ENCODE data around the gene OR6P1.

OR6P1 gene, protein sequence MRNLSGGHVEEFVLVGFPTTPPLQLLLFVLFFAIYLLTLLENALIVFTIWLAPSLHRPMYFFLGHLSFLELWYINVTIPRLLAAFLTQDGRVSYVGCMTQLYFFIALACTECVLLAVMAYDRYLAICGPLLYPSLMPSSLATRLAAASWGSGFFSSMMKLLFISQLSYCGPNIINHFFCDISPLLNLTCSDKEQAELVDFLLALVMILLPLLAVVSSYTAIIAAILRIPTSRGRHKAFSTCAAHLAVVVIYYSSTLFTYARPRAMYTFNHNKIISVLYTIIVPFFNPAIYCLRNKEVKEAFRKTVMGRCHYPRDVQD

DNA sequence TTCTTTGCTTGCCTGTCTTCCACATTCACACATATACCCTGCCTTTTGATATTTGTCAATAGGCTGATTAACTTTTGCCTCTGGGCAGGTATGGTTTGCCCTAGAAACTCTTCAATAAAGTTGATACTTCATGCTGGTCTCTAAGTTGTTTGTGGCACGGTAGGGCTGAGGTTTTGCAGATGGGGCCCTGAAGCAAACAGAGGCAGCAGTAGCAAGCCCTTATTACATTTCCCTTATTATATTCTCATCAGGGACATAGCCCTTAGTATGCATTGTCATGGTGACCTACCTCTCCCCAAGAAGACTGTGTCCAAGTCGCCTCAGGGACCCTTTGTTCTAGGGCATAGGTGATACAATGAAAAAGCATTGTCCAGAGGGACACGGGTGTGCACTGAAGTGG is at the start of gene OR6P1:
OR6P1 (minus strand) TSS at position 101 of the 400 bp plus-strand sequence. CDS start 6,976 bp downstream, outside the sequence.
- no peak for DNase-seq

DNA sequence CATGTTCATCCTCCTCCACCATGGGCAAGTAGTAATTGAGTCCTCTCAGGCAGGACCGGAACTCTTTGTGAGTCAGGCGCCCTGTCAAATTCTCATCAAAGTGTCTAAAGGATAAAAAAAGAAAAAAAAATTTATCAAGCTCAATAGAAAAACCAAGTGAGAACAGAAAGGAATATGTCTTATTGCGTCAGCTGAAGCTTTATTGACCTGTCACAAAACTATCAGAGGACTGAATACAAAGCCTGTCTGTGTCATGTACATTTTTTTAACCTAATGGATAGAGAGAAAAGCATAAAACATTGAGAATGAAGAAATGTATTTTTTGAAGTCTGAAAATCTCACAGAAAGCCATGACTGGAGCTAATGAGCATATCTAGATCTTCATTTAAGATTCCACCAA is 43.4 kb upstream of the OR6P1 start:
- DNase-seq, result no peak

DNA sequence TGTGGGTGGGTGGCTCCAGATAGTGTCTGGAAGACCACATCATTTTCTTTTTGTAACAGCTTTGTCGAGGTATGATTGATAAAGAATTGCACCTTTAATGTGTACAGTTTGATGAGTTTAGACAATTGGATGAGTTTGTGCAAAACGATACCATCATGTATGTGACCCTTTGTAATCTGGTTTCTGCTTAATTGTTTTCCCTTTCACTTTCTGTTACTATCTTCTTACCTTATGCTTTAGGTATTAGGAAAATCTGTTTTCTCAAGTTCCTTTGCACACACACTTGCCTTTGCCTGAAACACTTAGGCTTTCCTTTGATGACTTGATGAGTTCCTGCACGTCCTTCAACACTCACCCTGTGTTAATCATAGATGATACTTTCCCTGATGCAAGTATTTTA is 41.5 kb upstream of the OR6P1 start:
- DNase-seq, result no peak

DNA sequence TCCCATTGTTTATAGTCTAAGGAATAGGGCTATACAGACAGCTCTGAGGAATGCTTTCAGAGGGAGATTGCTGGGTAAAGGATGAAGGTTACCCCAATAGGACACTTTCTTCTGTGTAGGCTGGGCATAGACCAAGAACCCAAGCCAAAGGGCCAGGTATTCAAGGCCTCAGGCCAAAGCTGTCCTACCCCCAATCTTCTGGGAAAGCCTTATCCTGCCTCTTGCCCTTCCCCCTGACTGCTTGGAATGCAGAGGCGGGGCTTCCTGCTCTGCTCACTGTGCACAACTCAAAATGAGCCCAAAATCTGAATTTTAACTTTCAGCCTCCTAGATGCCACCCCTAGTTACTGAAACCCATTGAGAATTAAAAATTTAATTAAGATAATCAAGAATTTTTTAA is 36.9 kb upstream of the OR6P1 start:
- DNase-seq, result no peak

DNA sequence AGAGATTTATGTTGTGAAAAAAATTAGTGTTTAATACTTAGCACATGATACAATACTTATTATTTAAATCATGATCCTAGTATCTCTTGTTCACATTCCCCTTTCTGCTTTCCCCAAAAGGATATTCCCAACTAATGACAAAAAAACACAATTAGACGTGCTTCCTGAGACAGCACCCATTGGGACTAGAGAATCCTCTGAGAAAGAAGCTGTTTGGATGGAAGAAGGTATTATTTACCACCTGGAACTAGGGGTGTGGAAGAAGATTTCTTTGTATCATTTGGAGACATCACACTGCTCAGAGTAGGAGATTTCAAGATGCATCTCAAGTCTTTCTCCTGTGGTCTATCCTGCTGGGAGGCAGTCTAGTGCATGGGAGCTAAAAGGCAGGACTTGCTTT is 34.6 kb upstream of the OR6P1 start, which contains the start of gene OR10Z1:
OR10Z1 (plus strand) TSS at position 301 of the 400 bp plus-strand sequence. CDS start 1,171 bp downstream, outside the sequence.
- DNase-seq, result no peak

DNA sequence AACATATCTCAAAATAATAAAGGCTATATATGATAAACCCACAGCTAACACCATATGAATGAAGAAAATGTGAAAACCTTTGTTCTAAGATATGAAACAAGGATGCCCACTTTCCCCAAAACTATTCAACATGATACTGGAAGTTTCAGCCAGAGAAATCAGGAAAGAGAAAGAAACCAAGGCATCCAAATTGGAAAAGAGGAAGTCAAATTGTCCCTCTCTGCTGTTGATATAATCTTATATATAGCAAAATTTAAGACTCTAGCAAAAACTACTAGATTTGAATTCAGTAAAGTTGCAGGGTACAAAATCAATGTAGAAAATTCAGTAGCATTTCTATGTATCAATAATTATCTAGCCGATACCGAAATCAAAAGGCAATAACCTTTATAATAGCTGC is 30.4 kb upstream of the OR6P1 start:
- DNase-seq, result no peak

DNA sequence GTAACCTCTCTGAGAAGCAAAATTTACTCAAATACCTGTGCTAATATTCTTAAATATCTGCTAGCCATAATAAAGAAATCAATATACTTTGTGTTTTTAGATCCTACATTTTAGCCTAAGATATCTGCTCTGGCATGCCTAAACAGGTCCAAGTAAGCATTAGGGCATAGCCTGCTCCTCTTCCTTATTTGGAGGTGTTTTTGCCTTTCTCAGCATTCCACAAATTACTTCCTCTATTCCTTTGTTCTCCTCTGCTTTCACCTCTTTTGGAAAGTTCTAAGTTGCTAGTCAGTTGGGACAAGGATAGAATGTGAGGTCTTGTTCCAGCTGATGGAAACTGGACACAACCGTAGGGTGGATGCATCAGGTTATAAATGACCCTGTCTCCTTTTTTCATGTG is 16.6 kb upstream of the OR6P1 start:
- no peak for DNase-seq

DNA sequence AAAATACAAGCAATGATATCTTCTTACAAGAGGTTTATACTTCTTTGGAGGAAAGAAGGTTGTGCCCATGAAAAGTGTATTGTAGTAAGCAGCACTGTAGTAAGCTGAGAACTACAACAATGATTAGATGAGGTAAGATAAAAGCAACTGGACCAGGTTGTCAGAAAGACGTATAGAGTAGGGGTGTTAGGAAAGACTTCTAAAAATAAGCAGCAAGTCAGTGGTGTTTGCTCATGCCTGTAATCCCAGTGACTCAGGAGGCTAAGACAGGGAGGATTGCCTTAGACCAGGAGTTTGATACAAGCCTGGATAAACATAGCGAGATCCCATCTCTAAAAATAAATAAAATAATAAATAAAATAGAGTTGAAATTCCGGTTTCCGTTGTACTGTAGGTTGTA is 13.6 kb upstream of the OR6P1 start:
- no peak for DNase-seq

DNA sequence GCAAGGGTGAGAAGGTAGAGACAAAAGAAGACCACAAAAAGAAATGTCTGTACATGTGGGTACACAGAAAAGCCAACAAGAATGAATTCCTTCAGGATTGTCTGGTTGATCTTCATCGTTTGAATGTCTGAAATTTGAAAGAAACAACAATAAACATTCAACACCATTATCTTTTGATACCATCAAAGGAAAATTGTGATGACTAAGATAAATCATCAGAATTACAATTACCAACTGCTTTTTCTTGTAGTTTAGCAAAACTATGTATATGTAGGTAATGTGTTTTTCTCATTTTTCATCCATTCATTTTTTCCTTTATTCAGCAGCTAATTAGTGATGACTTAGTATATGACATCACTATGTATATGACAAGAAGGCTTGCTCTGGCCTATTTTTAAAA is 9.4 kb upstream of the OR6P1 start, which contains the start of gene OR10X1:
OR10X1 (minus strand) TSS at position 167 of the 400 bp plus-strand sequence; CDS start at position 167, 0 bp downstream.
- no peak for DNase-seq

DNA sequence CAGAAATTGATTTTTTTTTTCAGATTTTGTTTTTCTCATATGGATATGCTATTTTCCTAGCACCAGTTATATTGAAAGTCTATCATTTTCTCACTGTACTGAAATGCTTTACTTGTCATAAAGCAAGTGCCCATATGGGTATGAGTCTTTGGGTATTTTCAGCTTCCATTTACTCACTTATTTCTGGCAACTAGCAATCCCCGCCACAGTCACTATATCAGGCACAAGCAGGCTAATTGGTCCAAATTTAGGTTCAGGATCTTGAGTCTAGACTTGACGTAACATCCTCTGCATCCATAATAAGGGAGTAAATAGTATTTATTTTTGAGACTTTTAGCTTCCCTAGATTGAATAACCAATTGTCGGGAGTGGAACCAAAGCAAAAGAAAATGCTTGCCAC is 7.2 kb upstream of the OR6P1 start:
- no peak for DNase-seq

DNA sequence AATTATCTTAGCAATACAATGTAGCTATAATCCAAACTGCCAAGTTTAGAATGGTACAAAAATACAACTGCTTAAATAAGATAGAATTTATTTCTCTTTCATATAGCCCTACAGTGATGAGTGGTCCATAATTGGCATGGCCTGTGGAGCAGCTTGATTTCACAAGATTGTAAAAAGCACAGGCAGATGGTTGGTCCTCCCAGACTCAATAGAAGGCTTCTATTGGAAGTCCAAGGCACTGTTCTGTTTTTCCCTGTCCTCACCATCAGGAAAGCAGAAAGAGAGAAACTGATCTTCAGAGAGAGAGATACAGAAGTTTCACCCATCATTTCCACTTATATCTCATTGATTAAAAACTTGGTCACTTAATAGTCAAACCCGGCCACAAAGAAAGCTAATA is 1.8 kb upstream of the OR6P1 start:
- DNase-seq, result no peak

DNA sequence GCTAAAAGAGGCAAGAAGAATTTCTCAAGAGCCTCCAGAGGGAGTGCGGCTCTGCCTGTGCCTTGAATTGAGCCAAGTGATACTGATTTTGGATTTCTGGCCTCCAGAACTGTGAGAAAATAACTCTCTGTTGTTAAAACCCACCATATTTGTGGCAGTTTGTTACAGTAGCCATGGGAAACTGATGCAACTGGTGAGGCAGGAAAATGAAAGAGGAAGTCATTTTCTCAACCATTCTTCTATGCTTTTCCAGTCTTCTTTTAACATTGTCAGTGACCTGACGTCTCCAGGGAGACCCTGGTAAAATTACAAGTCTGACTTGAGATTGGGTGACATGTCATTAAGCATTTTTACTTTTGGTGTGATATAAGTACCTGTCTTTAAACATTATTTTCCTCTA is 5.8 kb downstream of the OR6P1 start:
- DNase-seq, result no peak

DNA sequence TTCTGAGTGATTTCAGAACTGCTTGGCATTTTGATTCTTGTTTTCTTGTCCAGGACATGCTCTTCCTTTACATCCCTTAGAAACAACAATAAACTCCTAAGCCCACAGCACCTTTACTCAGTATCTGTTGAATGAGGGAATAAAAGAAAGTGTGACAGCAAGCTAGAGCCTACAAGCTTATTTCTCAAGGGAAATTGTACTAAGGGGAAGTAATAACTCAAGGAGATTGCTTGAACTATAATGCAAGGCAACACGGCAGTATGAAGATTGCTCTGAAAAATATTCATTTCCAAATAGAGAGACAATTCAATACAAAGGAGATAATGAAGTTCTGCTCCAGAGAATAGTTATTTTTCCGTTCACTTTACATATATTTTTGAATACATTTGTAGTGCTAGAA is 6.5 kb downstream of the OR6P1 start:
- DNase-seq, result no peak

DNA sequence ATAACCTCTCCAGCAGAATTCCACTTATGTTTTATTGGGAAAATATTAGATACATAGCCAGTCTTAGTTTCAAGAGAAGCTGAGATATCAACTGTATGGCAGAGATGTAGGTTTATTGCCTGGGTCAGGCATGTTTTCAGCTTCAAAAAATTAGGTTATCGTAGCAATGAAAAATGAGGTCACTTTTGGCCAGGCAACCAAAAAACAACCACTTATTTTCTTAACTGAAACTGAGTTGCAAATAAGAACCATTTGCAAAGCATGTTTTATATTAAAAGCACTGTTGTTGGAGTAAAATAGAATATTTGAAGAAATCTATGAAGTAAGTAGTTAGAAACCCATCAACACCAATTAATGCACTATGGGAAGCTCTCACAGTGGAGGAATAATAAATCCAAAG is 10.7 kb downstream of the OR6P1 start:
- DNase-seq, result no peak

DNA sequence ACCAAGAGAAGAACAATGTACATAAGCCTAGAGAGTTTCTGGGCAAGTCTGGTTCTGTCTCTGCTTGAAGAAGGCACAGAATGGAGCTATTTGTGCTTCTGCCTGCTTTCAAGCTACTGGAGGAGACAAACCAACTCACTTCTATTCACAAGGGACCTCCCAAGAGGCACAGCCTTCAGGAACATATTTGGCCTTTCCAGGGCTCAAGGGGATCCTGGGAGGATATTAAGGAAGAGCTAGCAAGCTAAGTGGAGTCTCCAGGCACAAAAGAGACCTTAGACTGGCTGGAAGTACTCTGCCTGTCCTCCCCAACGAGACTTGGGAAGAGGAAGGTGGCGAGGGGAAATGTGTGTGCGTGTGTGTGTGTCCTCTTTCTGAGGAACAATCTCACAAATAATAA is 16.0 kb downstream of the OR6P1 start, which contains the start of gene OR6Y1:
OR6Y1 (minus strand) TSS at position 54 of the 400 bp plus-strand sequence. CDS start 6,300 bp downstream, outside the sequence.
- no peak for DNase-seq

DNA sequence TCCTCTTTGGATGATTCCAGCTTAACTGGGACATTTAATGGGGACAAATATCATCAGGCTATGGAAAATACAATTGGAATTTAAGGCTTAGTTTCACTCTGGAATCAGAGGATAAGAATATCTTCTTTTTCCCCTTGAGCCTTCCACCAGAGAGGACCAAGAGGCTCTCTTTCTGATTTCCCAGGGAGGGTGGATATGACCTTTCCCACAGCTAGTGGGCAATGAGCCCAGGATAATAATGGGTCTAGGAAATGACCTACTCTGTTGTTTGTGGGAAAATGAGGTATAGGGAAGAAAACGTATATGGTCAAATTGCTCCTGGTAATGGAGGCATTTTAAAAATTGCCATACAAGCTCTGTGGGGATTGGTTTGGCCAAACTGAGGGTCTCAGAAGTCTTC is 18.1 kb downstream of the OR6P1 start:
- no peak for DNase-seq

DNA sequence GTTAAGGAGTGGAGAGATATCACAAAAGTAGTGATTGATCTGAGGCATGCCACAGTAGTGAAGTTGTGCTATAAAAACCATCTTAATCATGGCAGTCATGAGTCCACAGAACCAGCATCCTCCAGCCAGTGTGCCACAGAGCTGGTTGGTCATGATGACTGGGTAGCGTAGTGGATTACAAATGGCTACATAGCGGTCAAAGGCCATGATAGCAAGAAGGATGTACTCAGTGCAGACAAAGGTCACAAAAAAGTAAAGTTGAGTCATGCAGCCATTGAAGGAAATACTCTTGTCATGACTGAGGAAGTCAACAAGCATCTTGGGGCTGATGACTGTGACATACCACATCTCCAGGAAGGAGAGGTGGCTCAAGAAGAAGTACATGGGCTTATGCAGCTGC is 22.8 kb downstream of the OR6P1 start:
- no peak for DNase-seq

DNA sequence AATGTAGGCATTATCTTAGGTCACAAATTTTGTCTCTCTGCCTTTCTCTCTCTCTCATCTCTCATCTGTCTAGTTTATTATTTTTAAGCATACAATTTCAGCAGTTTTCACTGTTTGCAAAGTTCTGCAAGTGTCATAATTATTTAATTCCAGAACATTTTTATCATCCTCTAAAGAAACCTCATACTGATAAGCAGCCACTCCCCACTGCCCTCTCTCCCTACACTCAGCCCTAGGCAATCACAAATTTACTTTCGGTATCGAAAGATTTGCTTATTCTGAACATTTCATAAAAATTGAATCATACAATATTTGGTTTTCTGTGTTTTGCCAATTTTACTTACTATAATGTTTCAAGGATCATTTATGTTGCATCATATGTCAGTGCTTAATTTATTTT is 32.8 kb downstream of the OR6P1 start:
- no peak for DNase-seq

DNA sequence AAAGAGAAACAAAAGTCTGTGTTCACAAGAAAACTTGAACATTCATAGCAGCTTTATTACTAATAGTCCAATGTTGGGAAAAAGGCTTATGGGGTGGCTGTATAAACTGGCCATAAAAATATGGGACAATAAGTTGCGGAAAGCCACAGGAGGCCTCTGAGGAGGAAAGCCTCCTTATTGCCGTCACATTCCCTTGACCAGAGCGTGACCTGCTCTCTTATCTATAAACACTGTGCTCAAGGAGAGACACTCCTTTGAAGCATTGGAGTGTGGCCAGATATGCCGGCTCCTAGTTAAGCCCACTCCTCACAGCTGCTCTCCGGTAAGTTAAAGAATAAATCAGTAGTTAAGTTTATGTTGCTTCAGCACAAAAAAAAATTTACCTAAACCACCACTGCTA is 35.9 kb downstream of the OR6P1 start:
- DNase-seq, result no peak

DNA sequence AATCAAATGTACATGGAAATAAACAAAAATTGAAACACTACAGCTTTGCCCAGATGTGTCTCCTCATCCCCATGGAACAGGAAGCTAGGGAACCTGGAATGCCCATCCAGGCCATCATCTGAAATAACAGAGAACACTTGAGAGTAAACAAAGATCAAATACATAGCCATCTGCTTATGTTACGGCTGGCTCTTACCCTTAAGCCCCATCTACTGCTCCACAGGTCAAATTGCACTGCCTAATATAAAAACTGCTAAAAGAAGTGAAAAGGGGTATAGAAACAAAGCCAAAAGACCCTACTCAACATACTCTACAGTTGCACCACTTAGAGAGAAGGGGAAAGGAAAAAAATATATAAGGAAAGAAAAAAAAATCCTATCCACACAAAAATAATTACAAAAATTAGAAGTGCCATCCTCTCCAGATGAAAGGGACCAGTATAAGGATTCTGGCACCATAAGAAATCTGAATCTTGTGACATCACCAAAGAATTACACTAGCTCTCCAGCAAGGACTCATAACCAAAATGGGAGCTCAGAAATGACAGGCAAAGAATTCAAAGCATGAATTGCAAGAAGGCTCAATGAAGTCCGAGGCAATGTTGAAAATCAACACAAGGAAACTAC is 43.1 kb downstream of the OR6P1 start:
- peak in 1 of 6 experiments; percentile 8 for DNase-seq

DNA sequence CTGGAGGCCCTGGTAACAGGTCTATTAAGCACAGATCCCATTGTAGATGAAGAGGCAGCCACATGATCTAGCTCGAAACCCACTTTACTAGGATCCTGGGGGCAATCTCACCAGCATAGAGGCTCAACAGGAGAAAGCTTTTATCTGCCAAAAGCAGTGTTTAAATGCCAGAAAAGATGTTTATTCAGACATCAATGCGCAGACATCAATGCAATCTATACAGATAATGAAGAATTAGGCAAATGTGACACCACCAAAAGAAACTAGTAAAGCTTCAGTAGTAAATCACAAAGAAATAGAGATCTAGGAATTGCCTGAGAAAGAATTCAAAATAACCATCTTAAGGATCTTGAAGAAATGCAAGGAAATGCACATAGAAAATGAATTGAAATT is 48.7 kb downstream of the OR6P1 start:
- DNase-seq, result no peak

DNA sequence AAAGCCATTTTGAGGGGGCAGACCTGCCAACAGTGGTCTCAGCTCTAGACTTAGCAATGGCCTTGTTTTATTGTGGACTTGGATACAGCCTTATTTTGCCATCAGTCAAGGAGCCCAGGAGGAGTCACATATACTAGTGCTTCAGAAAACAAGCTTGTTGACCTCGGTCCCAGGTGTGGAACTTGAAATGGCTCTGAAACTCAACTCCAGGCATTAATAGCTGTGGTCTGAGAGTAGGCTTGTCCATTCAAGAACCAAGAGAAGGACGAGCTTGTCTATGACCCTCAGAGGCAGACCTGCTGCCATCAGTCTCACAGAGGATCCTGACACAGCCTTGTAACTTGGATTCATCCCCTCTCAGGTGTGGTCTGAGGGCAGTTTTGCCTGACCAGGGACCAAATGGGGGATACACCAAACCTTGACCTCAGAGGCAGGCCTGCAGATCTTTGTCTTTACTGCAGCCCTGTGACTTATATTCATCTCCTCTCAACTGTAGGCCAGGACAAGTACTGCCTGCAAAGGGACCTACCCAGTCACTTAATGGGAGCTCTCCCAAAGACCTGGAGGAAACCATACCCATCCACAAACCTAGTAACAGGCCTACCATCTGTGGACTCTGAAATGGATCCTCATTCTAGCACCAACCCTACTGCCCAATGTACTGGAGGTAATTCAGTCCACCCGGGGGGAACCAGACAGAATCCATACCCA is 49.3 kb downstream of the OR6P1 start:
- DNase-seq, result no peak

DNA sequence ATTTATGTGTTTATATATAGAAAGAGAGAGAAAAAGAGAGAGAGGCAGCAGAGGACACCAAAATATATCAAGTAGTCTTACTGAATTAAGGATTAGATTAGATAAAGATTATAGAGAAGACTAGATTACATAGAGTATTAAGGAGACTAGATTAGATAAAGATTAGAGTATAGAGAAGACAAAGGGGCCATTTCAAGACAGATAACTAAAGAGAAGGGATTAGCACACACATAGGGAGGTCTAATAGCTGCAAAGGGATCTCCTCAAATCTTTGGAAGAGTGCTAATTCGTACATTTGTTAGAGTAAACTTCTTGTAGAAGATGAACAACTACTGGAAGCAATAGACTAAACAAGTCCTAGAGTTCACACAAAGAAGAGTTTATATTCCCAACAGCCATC is 50.4 kb downstream of the OR6P1 start:
- no peak for DNase-seq

DNA sequence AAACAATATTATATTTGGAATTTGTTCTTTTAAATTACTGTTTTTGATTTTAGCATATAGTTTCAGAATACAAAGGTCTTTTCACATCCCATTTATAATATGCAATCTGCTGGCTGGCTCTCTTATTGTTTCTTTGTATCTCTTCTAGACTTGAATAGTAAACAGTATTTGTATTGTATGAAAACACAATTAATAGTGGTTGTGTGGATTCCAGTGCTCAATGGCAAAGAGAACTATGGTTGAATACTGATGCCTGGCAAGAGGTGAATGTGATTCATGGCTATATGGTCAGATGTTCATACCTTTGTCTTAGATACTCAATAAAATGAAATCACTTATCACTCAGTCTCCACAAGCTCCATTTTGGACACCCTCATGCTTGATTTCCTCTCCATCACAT is 53.4 kb downstream of the OR6P1 start:
- no peak for DNase-seq
